Measurements from ENCODE around the gene ERRFI1. TPM values are rescaled to one million over a fixed set of nuclear protein-coding genes. Genes with fewer than 3 reads are reported as not detected.

Gene ERRFI1
- total RNA-seq, 1 donor from 2014 or later = 1.4 TPM

DNA sequence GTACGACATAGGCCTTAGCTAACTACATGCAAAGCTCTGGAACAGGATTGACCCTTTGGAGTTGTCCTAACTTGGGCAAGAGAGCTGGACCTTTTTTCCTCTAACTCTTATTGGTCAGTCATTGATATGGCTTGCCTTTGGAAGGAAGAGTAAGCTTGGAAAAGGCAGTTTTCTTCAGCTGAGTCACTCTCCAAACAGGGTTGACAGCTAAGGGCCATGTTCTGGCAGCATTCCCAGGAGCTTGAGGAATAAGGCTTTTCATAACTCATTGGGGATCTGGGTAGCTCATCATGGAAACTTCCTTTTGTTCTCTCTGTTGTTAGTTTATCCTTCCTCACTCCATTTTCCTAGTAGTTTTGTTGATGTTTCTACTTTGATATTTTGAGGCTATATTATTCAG is 14.5 kb upstream of the ERRFI1 start:
- DNase-seq (no peak), ATAC-seq (ENCODE audit: low read depth) (no peak)
- Mint-ChIP-seq H3K4me1 (no peaks in the 10 kb centered on the region), H3K36me3 (ENCODE audit: low read depth) (no peaks in the 10 kb centered on the region), H3K4me3 (no peak overlapping the region), H3K27ac (no peak overlapping the region), H3K27me3 (peaks cover 19% of the 10 kb centered on the region), H3K9me3 (peaks cover 3% of the 10 kb centered on the region)
- ChIA-PET CTCF (interaction anchor here (0.8 kb wide), 1 partner anchor 9 kb away, joined by 4 read pairs; no protein-coding TSS in a partner anchor), POLR2A (no interaction called here)
- TF ChIP-seq, protein P1, sequence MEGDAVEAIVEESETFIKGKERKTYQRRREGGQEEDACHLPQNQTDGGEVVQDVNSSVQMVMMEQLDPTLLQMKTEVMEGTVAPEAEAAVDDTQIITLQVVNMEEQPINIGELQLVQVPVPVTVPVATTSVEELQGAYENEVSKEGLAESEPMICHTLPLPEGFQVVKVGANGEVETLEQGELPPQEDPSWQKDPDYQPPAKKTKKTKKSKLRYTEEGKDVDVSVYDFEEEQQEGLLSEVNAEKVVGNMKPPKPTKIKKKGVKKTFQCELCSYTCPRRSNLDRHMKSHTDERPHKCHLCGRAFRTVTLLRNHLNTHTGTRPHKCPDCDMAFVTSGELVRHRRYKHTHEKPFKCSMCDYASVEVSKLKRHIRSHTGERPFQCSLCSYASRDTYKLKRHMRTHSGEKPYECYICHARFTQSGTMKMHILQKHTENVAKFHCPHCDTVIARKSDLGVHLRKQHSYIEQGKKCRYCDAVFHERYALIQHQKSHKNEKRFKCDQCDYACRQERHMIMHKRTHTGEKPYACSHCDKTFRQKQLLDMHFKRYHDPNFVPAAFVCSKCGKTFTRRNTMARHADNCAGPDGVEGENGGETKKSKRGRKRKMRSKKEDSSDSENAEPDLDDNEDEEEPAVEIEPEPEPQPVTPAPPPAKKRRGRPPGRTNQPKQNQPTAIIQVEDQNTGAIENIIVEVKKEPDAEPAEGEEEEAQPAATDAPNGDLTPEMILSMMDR (IDR thresholded peaks at IDR 0.05) = no peak
- intact Hi-C loops (cut with micrococcal nuclease) = no loop called here

DNA sequence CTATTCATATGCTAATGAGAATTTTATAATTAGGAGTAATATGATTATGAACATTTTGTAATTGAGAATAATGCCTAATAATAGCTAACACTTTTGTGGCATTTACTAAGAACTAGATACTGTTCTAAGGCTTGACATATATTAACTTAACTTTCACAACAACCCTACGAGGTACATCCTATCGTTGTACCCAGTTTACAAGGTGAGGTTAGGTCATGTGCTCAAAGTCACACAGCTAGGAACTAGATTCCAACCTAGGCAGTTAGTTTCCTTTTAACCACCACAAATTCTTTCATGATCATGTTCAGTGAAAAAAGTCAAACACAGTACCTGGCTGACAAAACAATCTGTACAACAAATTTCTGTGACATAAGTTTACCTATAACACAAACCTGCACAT is 13.0 kb upstream of the ERRFI1 start:
- intact Hi-C loops (cut with micrococcal nuclease) = no loop called here
- peaks cover 3% of the 10 kb centered on the region for H3K9me3 Mint-ChIP-seq

DNA sequence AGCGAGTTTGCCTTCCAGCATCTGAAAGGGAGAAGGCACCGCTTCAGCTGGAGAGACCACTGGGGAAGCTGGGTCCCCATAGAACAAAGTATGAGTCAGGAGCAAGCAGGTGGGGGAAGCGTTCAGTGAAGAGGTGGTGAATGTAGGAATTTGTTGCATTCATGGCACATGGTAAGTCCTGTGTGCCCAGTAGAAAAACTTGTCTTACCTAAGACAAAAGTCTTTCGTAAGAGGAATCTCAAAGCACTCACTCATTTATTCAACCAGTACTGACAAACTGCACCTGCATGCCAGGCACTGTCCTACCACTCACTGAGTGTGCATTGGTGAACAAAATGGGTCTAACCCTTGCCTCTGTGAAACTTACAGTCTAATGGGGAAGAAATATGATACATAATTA is 9.2 kb upstream of the ERRFI1 start:
- no peaks in the 10 kb centered on the region for H3K9me3 Mint-ChIP-seq
- CTCF ChIA-PET = no interaction called here
- intact Hi-C loops (cut with micrococcal nuclease) = no loop called here
- ATAC-seq (ENCODE audit: low read depth) = no peak
- no peaks in the 10 kb centered on the region for H3K36me3 Mint-ChIP-seq (ENCODE audit: low read depth)
- H3K4me3 Mint-ChIP-seq = no peak overlapping the region
- TF ChIP-seq, protein P1 (IDR thresholded peaks at IDR 0.05) = no peak
- POLR2A ChIA-PET = no interaction called here
- no peak overlapping the region for H3K27ac Mint-ChIP-seq
- peaks cover 16% of the 10 kb centered on the region for H3K27me3 Mint-ChIP-seq
- no peak for DNase-seq
- H3K4me1 Mint-ChIP-seq = no peaks in the 10 kb centered on the region

More for the DNA sequence above, 13.0 kb upstream of the ERRFI1 start:
- ChIA-PET CTCF (no interaction called here), POLR2A (no interaction called here)
- H3K4me1 Mint-ChIP-seq = no peaks in the 10 kb centered on the region
- H3K27me3 Mint-ChIP-seq = peaks cover 19% of the 10 kb centered on the region
- TF ChIP-seq, protein P1 (IDR thresholded peaks at IDR 0.05) = no peak
- DNase-seq (no peak), ATAC-seq (ENCODE audit: low read depth) (no peak)
- H3K27ac Mint-ChIP-seq = no peak overlapping the region
- no peaks in the 10 kb centered on the region for H3K36me3 Mint-ChIP-seq (ENCODE audit: low read depth)
- H3K4me3 Mint-ChIP-seq = no peak overlapping the region

DNA sequence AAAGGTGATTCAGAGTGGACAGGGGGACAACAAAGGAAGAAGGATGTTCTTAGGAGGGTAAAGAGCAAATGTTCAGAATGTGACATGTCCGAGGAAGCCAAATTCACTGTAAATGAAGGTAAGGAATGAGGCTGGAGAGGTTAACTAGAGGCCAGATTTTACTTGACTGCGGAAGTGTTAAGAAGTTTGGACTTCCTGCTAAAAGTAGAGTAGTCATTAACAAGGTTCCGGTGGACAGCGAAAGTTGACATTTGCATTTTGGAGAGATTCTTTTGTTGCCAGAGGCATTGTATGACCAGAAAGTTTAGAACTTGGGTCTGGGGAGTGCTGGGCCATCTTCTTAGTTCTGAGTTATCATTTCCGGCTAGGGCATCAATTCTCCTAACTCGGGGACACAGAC is 7.2 kb upstream of the ERRFI1 start:
- intact Hi-C loops (cut with micrococcal nuclease) = no loop called here
- peaks cover 16% of the 10 kb centered on the region for H3K27me3 Mint-ChIP-seq
- TF ChIP-seq, protein P1 (IDR thresholded peaks at IDR 0.05) = no peak
- no peak for DNase-seq
- H3K4me1 Mint-ChIP-seq = no peaks in the 10 kb centered on the region
- no peak overlapping the region for H3K4me3 Mint-ChIP-seq
- POLR2A ChIA-PET = no interaction called here
- no peak overlapping the region for H3K27ac Mint-ChIP-seq
- CTCF ChIA-PET = interaction anchor here (1.1 kb wide), 1 partner anchor 317 kb away, joined by 6 read pairs; no protein-coding TSS in a partner anchor
- H3K36me3 Mint-ChIP-seq (ENCODE audit: low read depth) = no peaks in the 10 kb centered on the region
- ATAC-seq (ENCODE audit: low read depth) = no peak
- H3K9me3 Mint-ChIP-seq = no peaks in the 10 kb centered on the region

DNA sequence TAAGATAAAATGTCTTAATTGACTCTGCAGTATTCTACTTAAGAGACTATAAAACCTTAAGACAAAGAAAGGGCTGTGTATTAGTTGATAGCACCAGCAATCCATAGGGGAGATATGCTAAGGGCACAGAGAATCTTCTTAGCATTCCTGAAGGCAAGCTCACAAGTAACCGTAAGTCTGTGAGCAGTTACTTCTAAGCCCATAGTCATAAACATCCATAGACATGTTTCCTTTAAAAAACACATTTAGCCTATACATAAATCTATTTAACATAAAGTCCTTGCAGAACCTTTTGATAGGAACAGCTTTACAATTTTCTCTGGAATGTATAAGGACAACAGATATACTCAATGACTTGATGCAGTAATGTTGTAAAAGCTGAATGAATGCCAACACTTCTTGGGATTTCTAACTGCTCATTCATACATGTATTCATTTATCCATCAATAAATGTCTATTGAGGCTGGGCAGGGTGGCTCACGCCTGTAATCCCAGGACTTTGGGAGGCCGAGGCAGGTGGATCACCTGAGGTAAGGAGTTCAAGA is 6.3 kb upstream of the ERRFI1 start:
- ChIA-PET POLR2A (no interaction called here), CTCF (interaction anchor here (0.9 to 2.2 kb wide), 4 partner anchors 316 to 816 kb away, joined by 4 to 9 read pairs (median 6); no protein-coding TSS in a partner anchor)
- H3K36me3 Mint-ChIP-seq (ENCODE audit: low read depth) = no peaks in the 10 kb centered on the region
- H3K27me3 Mint-ChIP-seq = peaks cover 16% of the 10 kb centered on the region
- no peaks in the 10 kb centered on the region for H3K4me1 Mint-ChIP-seq
- TF ChIP-seq, protein P1 (IDR thresholded peaks at IDR 0.05) = no peak
- ATAC-seq (ENCODE audit: low read depth) (no peak), DNase-seq (no peak)
- H3K4me3 Mint-ChIP-seq = no peak overlapping the region
- H3K9me3 Mint-ChIP-seq = no peaks in the 10 kb centered on the region
- intact Hi-C loops (cut with micrococcal nuclease) = no loop called here
- no peak overlapping the region for H3K27ac Mint-ChIP-seq
